Non-pigmented ciliary epithelial cell (primary cell): ENCODE data around the gene DSC2.
"Not testable (repeated sequence)": the region's sequence is repeated elsewhere in the genome, so short reads cannot be mapped to it uniquely, and the experiment has no call there.

ENCODE experiments used
- DNase-seq: peaks from one replicate; pipeline ENCODE4 v3.0.0-alpha.2; 2010; ENCODE audit warnings: low read depth

DSC2 gene

DNA sequence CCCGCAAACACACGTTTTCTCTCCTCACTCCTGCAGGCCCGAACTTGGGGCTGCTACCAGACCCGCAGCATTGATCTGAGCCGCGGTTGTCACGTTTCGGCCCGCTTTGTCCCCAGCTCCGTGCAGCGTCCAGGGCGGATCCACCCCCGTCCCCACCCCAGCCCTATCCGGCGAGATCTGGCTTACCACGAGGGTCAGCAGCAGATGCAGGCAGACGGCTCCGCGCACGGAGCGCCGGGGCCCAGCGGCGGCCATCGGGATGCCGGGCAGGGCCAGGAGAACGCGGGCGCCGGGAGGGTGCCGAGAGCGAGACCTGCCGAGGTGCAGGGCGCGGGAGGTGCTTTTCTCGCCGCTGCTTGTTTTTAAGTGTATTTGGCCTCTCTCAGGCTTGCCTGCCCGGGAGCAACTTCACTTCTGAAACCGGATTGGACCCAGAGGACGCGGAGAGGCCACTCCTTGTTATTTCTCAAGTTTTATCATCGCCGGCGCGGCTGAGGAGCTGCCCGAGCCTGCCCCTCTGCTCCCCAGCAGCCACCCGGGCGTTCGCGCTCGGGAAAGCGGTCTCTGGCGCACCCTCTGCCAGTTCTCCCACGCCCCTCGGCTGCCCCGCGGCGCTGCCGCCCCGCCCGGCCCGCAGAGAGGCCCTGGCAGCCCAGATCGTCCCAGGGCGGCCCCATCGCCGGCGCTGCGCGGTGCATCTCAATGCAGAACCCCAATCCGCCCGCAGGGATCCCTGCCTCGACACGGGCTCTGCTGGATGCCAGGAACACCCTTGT is 59.6 kb downstream of the DSC2 start, which contains the start of gene DSC3:
Gene DSC3 (minus strand): TSS at position 337 of the 776 bp plus-strand sequence. CDS start 82 bp downstream, at position 255.
- no peak for DNase-seq

GRCh38 chr18:31042084-31042405 is 60.2 kb downstream of the DSC2 start:
- DNase-seq = no peak

DNA sequence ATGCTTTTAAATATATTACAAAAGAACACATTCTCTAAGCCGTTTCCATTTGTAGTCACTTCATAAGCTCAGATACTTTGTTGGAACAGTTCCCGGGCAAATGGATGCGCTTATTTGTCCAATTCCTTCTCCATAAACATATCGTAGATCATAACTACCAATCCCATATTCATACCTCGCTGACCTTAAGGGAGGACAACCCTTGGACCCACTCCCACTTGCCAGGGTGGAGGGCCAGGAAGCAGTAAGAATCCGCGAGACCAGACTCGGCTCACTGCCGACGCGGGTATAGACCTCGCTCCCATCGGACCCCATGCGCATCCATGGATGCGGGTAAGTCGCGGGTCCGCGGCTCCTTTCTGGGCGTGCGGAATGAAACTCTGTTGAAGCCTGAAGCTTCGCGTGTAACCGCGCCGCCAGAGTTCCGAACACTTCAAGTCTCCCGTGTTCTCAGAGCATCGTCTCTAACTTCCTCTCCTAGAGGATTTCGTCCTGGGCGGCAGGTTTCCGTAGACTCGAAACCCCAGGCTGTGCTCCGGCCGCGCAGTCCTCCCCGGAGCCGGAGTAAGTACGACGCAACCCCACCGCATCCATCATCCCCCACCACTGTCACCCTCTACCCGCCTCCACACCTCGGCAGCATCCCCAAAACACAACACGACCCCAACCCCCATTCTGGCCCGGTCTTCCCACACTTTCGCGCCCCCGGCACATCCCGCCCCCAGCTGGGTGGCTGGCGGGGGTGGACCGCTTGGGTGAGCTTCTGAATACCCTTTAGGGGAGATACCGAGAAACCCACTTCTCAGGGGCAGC is 60.7 kb downstream of the DSC2 start:
- DNase-seq = no peak

DNA sequence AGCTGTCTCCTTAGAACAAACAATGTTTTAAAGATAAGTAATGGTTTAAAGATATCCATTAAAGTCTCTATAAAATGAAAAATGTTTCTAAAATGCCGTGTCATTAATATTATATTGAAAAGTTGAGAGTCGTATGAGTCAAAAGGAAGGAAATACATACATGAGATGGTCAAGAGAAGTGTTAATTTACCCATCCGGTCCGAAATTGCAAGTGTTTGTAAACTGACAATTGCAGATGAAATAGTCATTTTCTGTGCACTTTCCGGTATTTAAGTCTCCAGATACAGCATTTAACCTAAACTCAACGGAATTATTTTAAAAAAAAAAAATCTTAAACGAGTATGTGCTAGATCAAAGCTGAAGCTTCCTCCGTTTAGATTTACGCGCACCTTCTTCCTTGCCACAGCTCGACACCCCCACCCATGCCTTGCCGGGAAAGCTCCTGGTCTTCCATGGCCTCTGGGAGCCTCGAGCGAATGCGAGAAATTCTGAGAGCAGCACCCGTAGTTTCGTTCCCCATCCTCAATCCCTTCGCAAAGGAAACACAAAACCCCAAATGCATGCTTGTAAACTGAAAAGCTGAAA is 61.4 kb downstream of the DSC2 start:
- DNase-seq = no peak

- peak; percentile 60 for DNase-seq
Observed at GRCh38 chr18:31039426-31039825, 62.8 kb downstream of the DSC2 start.

GRCh38 chr18:31037686-31038085 is 64.5 kb downstream of the DSC2 start:
- DNase-seq = not testable (repeated sequence)

DNA sequence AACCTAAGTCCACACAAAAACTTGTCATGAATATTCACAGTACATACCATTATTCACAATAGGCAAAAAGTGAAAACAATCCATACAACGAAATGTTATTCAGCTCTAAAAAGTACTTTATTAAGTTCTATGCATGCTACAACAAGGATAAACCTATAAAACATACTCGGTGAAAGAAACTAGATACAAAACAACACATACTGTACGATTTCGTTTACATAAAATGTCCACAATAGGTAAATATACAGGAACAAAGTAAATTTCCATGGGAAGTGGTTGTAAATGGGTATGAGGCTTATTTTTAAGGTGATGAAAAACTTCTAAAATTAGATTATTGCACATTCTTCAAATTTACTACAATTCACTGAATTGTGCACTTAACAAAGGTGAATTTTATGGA is 67.7 kb downstream of the DSC2 start:
- DNase-seq = no peak

- no peak for DNase-seq
Observed at GRCh38 chr18:31030574-31031278, 71.5 kb downstream of the DSC2 start.

GRCh38 chr18:31015715-31016434 is 86.3 kb downstream of the DSC2 start:
- DNase-seq = no peak

GRCh38 chr18:31011455-31011854 is 90.8 kb downstream of the DSC2 start:
- peak; percentile 90 for DNase-seq

GRCh38 chr18:31010601-31011000 is 91.6 kb downstream of the DSC2 start:
- DNase-seq = peak; percentile 32
